ENCODE data around the gene ELF1.
A peak's percentile ranks its signal among the peaks of the same experiment; 100 is the strongest.

The ELF1 gene

GRCh38 chr13:41006306-41006705 lies 12.8 kb downstream of the ELF1 start:
- no peak for TF ChIP-seq CTCF (conservative IDR thresholded peaks at IDR 0.05; ENCODE audit: low read length)
- no peak overlapping the region for H3K4me3 ChIP-seq (ENCODE audit: low read length)
- DNase-seq (ENCODE audit: low read depth), result no peak

GRCh38 chr13:41005704-41006103 lies 13.4 kb downstream of the ELF1 start:
- no peak for DNase-seq (ENCODE audit: low read depth)
- no peak overlapping the region for H3K4me3 ChIP-seq (ENCODE audit: low read length)
- TF ChIP-seq CTCF (conservative IDR thresholded peaks at IDR 0.05; ENCODE audit: low read length), result no peak

- no peak for TF ChIP-seq CTCF (conservative IDR thresholded peaks at IDR 0.05; ENCODE audit: low read length)
- H3K4me3 ChIP-seq (ENCODE audit: low read length), result no peak overlapping the region
- peak; percentile 15 for DNase-seq (ENCODE audit: low read depth)
Measured at GRCh38 chr13:41004875-41005693, 14.0 kb downstream of the ELF1 start.

GRCh38 chr13:41002606-41003005 lies 16.5 kb downstream of the ELF1 start:
- TF ChIP-seq CTCF (conservative IDR thresholded peaks at IDR 0.05; ENCODE audit: low read length), result no peak
- no peak overlapping the region for H3K4me3 ChIP-seq (ENCODE audit: low read length)
- no peak for DNase-seq (ENCODE audit: low read depth)

- no peak for DNase-seq (ENCODE audit: low read depth)
- no peak overlapping the region for H3K4me3 ChIP-seq (ENCODE audit: low read length)
- TF ChIP-seq CTCF (conservative IDR thresholded peaks at IDR 0.05; ENCODE audit: low read length), result no peak
Measured at GRCh38 chr13:41001695-41002094, 17.4 kb downstream of the ELF1 start.

GRCh38 chr13:40999416-40999815 lies 19.7 kb downstream of the ELF1 start:
- TF ChIP-seq CTCF (conservative IDR thresholded peaks at IDR 0.05; ENCODE audit: low read length), result no peak
- DNase-seq (ENCODE audit: low read depth), result no peak
- H3K4me3 ChIP-seq (ENCODE audit: low read length), result no peak overlapping the region

GRCh38 chr13:40996426-40997092 lies 22.6 kb downstream of the ELF1 start:
- no peak for DNase-seq (ENCODE audit: low read depth)
- H3K4me3 ChIP-seq (ENCODE audit: low read length), result no peak overlapping the region
- TF ChIP-seq CTCF (conservative IDR thresholded peaks at IDR 0.05; ENCODE audit: low read length), result no peak
